Neutrophil (primary cell): ENCODE measurements around the gene LTC4S.

Source experiments
- H3K27ac ChIP-seq: fragments of 200-600 bp; sonication (generic); 2 replicates; pipeline ENCODE4 v1.5.1; 2016; ENCODE audit warnings: mild to moderate bottlenecking, moderate library complexity
- H3K27me3 ChIP-seq: fragments of 200-600 bp; sonication (generic); 2 replicates; pipeline ENCODE4 v1.6.0; 2016; ENCODE audit warnings: mild to moderate bottlenecking
- H3K36me3 ChIP-seq: fragments of 200-600 bp; sonication (generic); 2 replicates; pipeline ENCODE4 v1.5.1; 2017
- H3K4me1 ChIP-seq, 2 experiments: fragments of 200-600 bp in 1 of 2; sonication (generic) in 1 of 2; 1 replicate in 1 of 2; 2 replicates in 1 of 2; pipeline versions ENCODE4 v1.5.1 to v1.6.1; 2013 to 2016; ENCODE audit warnings: low read depth in 1 of 2, low read length in 1 of 2, mild to moderate bottlenecking in 1 of 2, moderate library complexity in 1 of 2; ENCODE audit not compliant: control insufficient read depth in 1 of 2, insufficient read depth in 1 of 2
- H3K4me3 ChIP-seq, 2 experiments: fragments of 200-600 bp in 1 of 2; sonication (generic) in 1 of 2; 1 replicate in 1 of 2; 2 replicates in 1 of 2; pipeline ENCODE4 v1.5.1; 2013 to 2016; ENCODE audit warnings: low read depth in 1 of 2, low read length in 1 of 2, mild to moderate bottlenecking in 1 of 2, moderate library complexity in 1 of 2
- H3K9me3 ChIP-seq: fragments of 200-600 bp; sonication (generic); 2 replicates; pipeline ENCODE4 v1.5.1; 2016
- CTCF ChIP-seq: fragments of 200-600 bp; sonication (generic); IDR thresholded peaks from 2 replicates; pipeline ENCODE4 v1.5.1; 2016; ENCODE audit warnings: antibody characterized with exemption

LTC4S gene

GRCh38 chr5:179825655-179826182 is 31.9 kb downstream of the LTC4S start:
- Histone ChIP-seq H3K4me1 (peaks cover 9 to 20% of the 10 kb centered on the region in 2 experiments), H3K9me3 (no peaks in the 10 kb centered on the region), H3K4me3 (no peak overlapping the region), H3K27me3 (no peaks in the 10 kb centered on the region), H3K36me3 (peaks cover 82% of the 10 kb centered on the region), H3K27ac (no peak overlapping the region)
- no peak for TF ChIP-seq CTCF

GRCh38 chr5:179827680-179828079 is 33.9 kb downstream of the LTC4S start:
- Histone ChIP-seq H3K27ac (peak overlapping the region; percentile 62), H3K36me3 (peaks cover 100% of the 10 kb centered on the region), H3K9me3 (no peaks in the 10 kb centered on the region), H3K4me3 (no peak overlapping the region), H3K4me1 (peaks cover 0 to 7% of the 10 kb centered on the region in 2 experiments), H3K27me3 (no peaks in the 10 kb centered on the region)
- TF ChIP-seq CTCF = peak; percentile 9

- H3K4me1 ChIP-seq = peaks cover 0 to 6% of the 10 kb centered on the region in 2 experiments
- H3K4me3 ChIP-seq = no peak overlapping the region
- H3K27ac ChIP-seq = no peak overlapping the region
- H3K9me3 ChIP-seq = no peaks in the 10 kb centered on the region
- no peak for TF ChIP-seq CTCF
- H3K36me3 ChIP-seq = peaks cover 100% of the 10 kb centered on the region
- no peaks in the 10 kb centered on the region for H3K27me3 ChIP-seq
These were observed 35.1 kb downstream of the LTC4S start for GRCh38 chr5:179828756-179829421.

GRCh38 chr5:179829732-179830435 is 36.1 kb downstream of the LTC4S start:
- H3K27ac ChIP-seq = no peak overlapping the region
- TF ChIP-seq CTCF = no peak
- no peak overlapping the region for H3K4me3 ChIP-seq
- H3K27me3 ChIP-seq = no peaks in the 10 kb centered on the region
- H3K4me1 ChIP-seq = peaks cover 0 to 6% of the 10 kb centered on the region in 2 experiments
- H3K36me3 ChIP-seq = peaks cover 97% of the 10 kb centered on the region
- H3K9me3 ChIP-seq = no peaks in the 10 kb centered on the region

- Histone ChIP-seq H3K36me3 (peaks cover 95% of the 10 kb centered on the region), H3K27ac (no peak overlapping the region), H3K4me3 (no peak overlapping the region), H3K27me3 (no peaks in the 10 kb centered on the region), H3K4me1 (peaks cover 0 to 6% of the 10 kb centered on the region in 2 experiments), H3K9me3 (no peaks in the 10 kb centered on the region)
- no peak for TF ChIP-seq CTCF
These were observed 37.2 kb downstream of the LTC4S start for GRCh38 chr5:179830818-179831468.
